HepG2 (cell line): ENCODE results near the gene DTWD2. TPM values are rescaled to one million over a fixed set of nuclear protein-coding genes. Genes with fewer than 3 reads are reported as not detected.

Source experiments
- ATAC-seq: fragments of 200-7000 bp; cut with Tn5 transposase; 3 replicates; pipeline ENCODE4 v1.9.1; 2020; ENCODE audit warnings: mild to moderate bottlenecking, moderate library complexity
- BruUV-seq: library from RNA; stranded (reverse); fragments of 400-500 nt; replicated peaks from 2 replicates; lab custom pipeline; 2021; lab: Mats Ljungman, UMichigan
- CTCF ChIA-PET: fragments of 300-600 bp; formaldehyde crosslinking; extraction: SDS; loops from one replicate; lab custom pipeline; 2021; ENCODE audit warnings: low total read pairs, inconsistent platforms, low intra/inter-chr PET ratio; lab: Yijun Ruan, JAX
- POLR2A ChIA-PET: fragments of 350-600 bp; sonication (Branson Sonifier 250); formaldehyde crosslinking; loops from one replicate; lab custom pipeline; 2020; ENCODE audit warnings: antibody characterized with exemption, inconsistent platforms; lab: Yijun Ruan, JAX
- DNase-seq: peaks from one replicate; pipeline ENCODE4 v3.0.0-alpha.2; 2015; ENCODE audit warnings: low spot score
- FAIRE-seq: peaks from 3 replicates; lab custom pipeline; 2011; peaks lifted over from hg19 to GRCh38; lab: Jason Lieb, UNC
- H2AFZ ChIP-seq: one replicate; pipeline ENCODE4 v1.6.1; 2011; ENCODE audit warnings: low read length, inconsistent platforms
- H3K27ac ChIP-seq: fragments of 300-600 bp; 3 replicates; pipeline ENCODE4 v1.8.0; 2011; ENCODE audit warnings: mixed run types, mild to moderate bottlenecking, mixed read lengths, low read length, inconsistent platforms; ENCODE audit not compliant: insufficient read depth; ENCODE audit errors: extremely low read length
- H3K27me3 ChIP-seq, 2 experiments: fragments of 200-600 bp in 1 of 2; 2 replicates in 1 of 2; 3 replicates in 1 of 2; pipeline versions ENCODE4 v1.6.0 to v1.8.0; 2011; ENCODE audit warnings: low read length in 2 of 2, mild to moderate bottlenecking in 2 of 2, moderate library complexity in 2 of 2, inconsistent platforms in 1 of 2; ENCODE audit not compliant: insufficient read depth in 2 of 2, control insufficient read depth in 1 of 2
- H3K36me3 ChIP-seq, 2 experiments: fragments of 200-600 bp in 1 of 2; replicated peaks in 1 of 2; 2 replicates in 1 of 2; 3 replicates in 1 of 2; pipeline versions ENCODE4 v1.5.1 to v1.8.0; 2011; ENCODE audit warnings: low read length in 2 of 2, inconsistent platforms in 1 of 2; ENCODE audit not compliant: insufficient read depth in 2 of 2, control insufficient read depth in 1 of 2
- H3K4me1 ChIP-seq: 2 replicates; pipeline ENCODE4 v1.5.1; 2012; ENCODE audit warnings: low read length, inconsistent platforms; ENCODE audit not compliant: insufficient read depth
- H3K4me2 ChIP-seq: 2 replicates; pipeline ENCODE4 v1.6.0; 2011; ENCODE audit warnings: low read depth, low read length, inconsistent platforms
- H3K4me3 ChIP-seq, 3 experiments: fragments of 200-600 bp in 1 of 3; sonication (generic), shearing (Covaris generic) in 1 of 3; replicated peaks in 1 of 3; 2 replicates each; pipeline ENCODE4 v1.5.1; 2011 to 2016; ENCODE audit warnings: low read length in 3 of 3, inconsistent platforms in 2 of 3, low read depth in 2 of 3, mild to moderate bottlenecking in 2 of 3, control low read depth in 1 of 3, mixed read lengths in 1 of 3; ENCODE audit not compliant: insufficient read depth in 1 of 3
- H3K79me2 ChIP-seq: one replicate; pipeline ENCODE4 v1.6.1; 2011; ENCODE audit warnings: low read length, inconsistent platforms; ENCODE audit not compliant: insufficient read depth
- H3K9ac ChIP-seq: 2 replicates; pipeline ENCODE4 v1.6.0; 2011; ENCODE audit warnings: mild to moderate bottlenecking, low read depth, low read length, inconsistent platforms; ENCODE audit not compliant: insufficient read depth
- H3K9me3 ChIP-seq: 2 replicates; pipeline ENCODE4 v1.5.1; 2012; ENCODE audit warnings: mild to moderate bottlenecking, low read length
- H4K20me1 ChIP-seq: 2 replicates; pipeline ENCODE4 v1.6.0; 2011; ENCODE audit warnings: inconsistent platforms, mild to moderate bottlenecking, low read length, moderate library complexity; ENCODE audit not compliant: insufficient read depth
- ARID3A ChIP-seq: IDR thresholded peaks from 2 replicates; pipeline ENCODE4 v1.6.1; 2012; ENCODE audit warnings: low read depth, low read length, improper control_type of control experiment
- ELF4 ChIP-seq: sonication (generic); formaldehyde crosslinking; IDR thresholded peaks from 2 replicates; pipeline ENCODE4 v1.5.0; 2020; ENCODE audit warnings: missing genetic modification reagents, mild to moderate bottlenecking, moderate library complexity, borderline replicate concordance
- NKX3-1 ChIP-seq: sonication (generic); formaldehyde crosslinking; IDR thresholded peaks from 2 replicates; pipeline ENCODE4 v1.5.0; 2020; ENCODE audit warnings: missing genetic modification reagents
- RCOR2 ChIP-seq: IDR thresholded peaks from 2 replicates; pipeline ENCODE4 v1.6.1; 2016; ENCODE audit warnings: missing biosample characterization, missing genetic modification reagents
- TMF1 ChIP-seq: sonication (generic); formaldehyde crosslinking; IDR thresholded peaks from 2 replicates; pipeline ENCODE4 v1.8.1; 2022; ENCODE audit warnings: low read depth, missing genetic modification reagents
- TSC22D2 ChIP-seq: sonication (generic); formaldehyde crosslinking; IDR thresholded peaks from 2 replicates; pipeline ENCODE4 v1.5.1; 2020; ENCODE audit warnings: missing genetic modification reagents, mild to moderate bottlenecking, borderline replicate concordance
- in situ Hi-C: cut with HindIII; loops from 2 replicates; pipeline ENCODE4 v1.10.0; 2017; ENCODE audit warnings: low pct_unique_long_range_greater_than_20kb; ENCODE audit not compliant: extremely low pct_ligation_motif_present
- intact Hi-C: fragments of 100-400 bp; cut with micrococcal nuclease; formaldehyde crosslinking; loops from one replicate; pipeline ENCODE4 v1.10.0; 2022; ENCODE audit not compliant: unreplicated experiment
- polyA plus RNA-seq, 8 experiments: library from polyadenylated mRNA; depleted of rRNA in 3 of 8; stranded (reverse) in 7 of 8; unstranded in 1 of 8; fragments of >200 nt; fragmentation: Illumina TruSeq in 4 of 8; extraction: Trizol in 4 of 8; gene quantifications; 2 replicates each; pipeline versions ENCODE4 v1.2.1 to v1.2.3, GENCODE V29; 2011 to 2016; ENCODE audit warnings: low read depth in 4 of 8, missing spikeins in 1 of 8, mixed read lengths in 1 of 8; ENCODE audit not compliant: insufficient read depth in 1 of 8
- total RNA-seq, 5 experiments: library from RNA; depleted of rRNA; stranded (reverse); fragments of >200 nt; fragmentation: Illumina TruSeq; extraction: Trizol; gene quantifications; 2 replicates each; pipeline ENCODE4 v1.2.3, GENCODE V29; 2016; ENCODE audit warnings: low read depth in 1 of 5
- TF ChIP-seq, protein P1 (sequence below): fragments of 450-650 bp; IDR thresholded peaks from 2 replicates; pipeline ENCODE4 v1.6.1; 2017; ENCODE audit warnings: mild to moderate bottlenecking

The DTWD2 gene
- total and polyA plus RNA-seq, 2 of the 13 experiments (the other 11 are each of a cell fraction or from before 2014, with no cell fraction given), result 1.6 to 6.0 TPM

GRCh38 chr5:118873417-118873816 is 114.9 kb downstream of the DTWD2 start (continued):
- TF ChIP-seq, protein P1, sequence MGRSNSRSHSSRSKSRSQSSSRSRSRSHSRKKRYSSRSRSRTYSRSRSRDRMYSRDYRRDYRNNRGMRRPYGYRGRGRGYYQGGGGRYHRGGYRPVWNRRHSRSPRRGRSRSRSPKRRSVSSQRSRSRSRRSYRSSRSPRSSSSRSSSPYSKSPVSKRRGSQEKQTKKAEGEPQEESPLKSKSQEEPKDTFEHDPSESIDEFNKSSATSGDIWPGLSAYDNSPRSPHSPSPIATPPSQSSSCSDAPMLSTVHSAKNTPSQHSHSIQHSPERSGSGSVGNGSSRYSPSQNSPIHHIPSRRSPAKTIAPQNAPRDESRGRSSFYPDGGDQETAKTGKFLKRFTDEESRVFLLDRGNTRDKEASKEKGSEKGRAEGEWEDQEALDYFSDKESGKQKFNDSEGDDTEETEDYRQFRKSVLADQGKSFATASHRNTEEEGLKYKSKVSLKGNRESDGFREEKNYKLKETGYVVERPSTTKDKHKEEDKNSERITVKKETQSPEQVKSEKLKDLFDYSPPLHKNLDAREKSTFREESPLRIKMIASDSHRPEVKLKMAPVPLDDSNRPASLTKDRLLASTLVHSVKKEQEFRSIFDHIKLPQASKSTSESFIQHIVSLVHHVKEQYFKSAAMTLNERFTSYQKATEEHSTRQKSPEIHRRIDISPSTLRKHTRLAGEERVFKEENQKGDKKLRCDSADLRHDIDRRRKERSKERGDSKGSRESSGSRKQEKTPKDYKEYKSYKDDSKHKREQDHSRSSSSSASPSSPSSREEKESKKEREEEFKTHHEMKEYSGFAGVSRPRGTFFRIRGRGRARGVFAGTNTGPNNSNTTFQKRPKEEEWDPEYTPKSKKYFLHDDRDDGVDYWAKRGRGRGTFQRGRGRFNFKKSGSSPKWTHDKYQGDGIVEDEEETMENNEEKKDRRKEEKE, result no peak
- TF ChIP-seq TSC22D2 (no peak), RCOR2 (CRISPR knock-in tag) (no peak), TMF1 (CRISPR knock-in tag) (no peak), ARID3A (no peak)
- TF ChIP-seq, all 625 proteins: peak for 0

- no peaks in the 10 kb centered on the region for H3K79me2 ChIP-seq
- H3K27ac ChIP-seq, result no peak overlapping the region
- H3K4me3 ChIP-seq, result no peak overlapping the region
- no peak for FAIRE-seq
- ChIA-PET POLR2A (no interaction called here), CTCF (no interaction called here)
- no peak overlapping the region for H3K9ac ChIP-seq
- no peak overlapping the region for H2AFZ ChIP-seq
- no peaks in the 10 kb centered on the region for H3K36me3 ChIP-seq
- DNase-seq, result no peak
- H3K4me1 ChIP-seq, result no peaks in the 10 kb centered on the region
- no peak overlapping the region for H3K4me2 ChIP-seq
- no peaks in the 10 kb centered on the region for H4K20me1 ChIP-seq
- H3K9me3 ChIP-seq, result no peaks in the 10 kb centered on the region
- TF ChIP-seq NKX3-1, result no peak
- TF ChIP-seq ELF4 (CRISPR knock-in tag), result no peak
- ATAC-seq, result no peak
- H3K27me3 ChIP-seq, result no peaks in the 10 kb centered on the region
- in situ Hi-C loops, result no loop called here
- intact Hi-C loops, result no loop called here
- no TSS peak for BruUV-seq
Measured at GRCh38 chr5:118863345-118863744, 125.0 kb downstream of the DTWD2 start.
